Progenitor cell of endocrine pancreas (in vitro differentiated cells): ENCODE results near the gene NOP16. TPM values are rescaled to one million over a fixed set of nuclear protein-coding genes. Genes with fewer than 3 reads are reported as not detected.

Experiments used
- DNase-seq: peaks from one replicate; pipeline ENCODE4 v3.0.0; 2021; ENCODE audit warnings: low spot score; ENCODE audit not compliant: unreplicated experiment
- H3K27ac Mint-ChIP-seq: 2 replicates; pipeline ENCODE4 v1.8.0; 2021; ENCODE audit warnings: mild to moderate bottlenecking, moderate library complexity, mixed read lengths
- H3K27me3 Mint-ChIP-seq: 2 replicates; pipeline ENCODE4 v1.8.0; 2021; ENCODE audit warnings: mixed read lengths
- H3K36me3 Mint-ChIP-seq: 2 replicates; pipeline ENCODE4 v1.8.0; 2022; ENCODE audit warnings: mixed read lengths; ENCODE audit not compliant: insufficient read depth
- H3K4me1 Mint-ChIP-seq: 2 replicates; pipeline ENCODE4 v1.8.0; 2021; ENCODE audit warnings: low read depth, mixed read lengths
- H3K4me3 Mint-ChIP-seq: 2 replicates; pipeline ENCODE4 v1.8.0; 2021; ENCODE audit warnings: low read depth, mild to moderate bottlenecking, moderate library complexity, mixed read lengths
- H3K9me3 Mint-ChIP-seq: 2 replicates; pipeline ENCODE4 v1.8.0; 2021; ENCODE audit warnings: low read depth, mixed read lengths
- CTCF ChIP-seq: fragments of 200-600 bp; sonication (generic); IDR thresholded peaks from one replicate; pipeline ENCODE4 v1.5.0; 2021; ENCODE audit warnings: antibody characterized with exemption, mild to moderate bottlenecking; ENCODE audit not compliant: unreplicated experiment
- total RNA-seq: library from RNA; stranded (reverse); gene quantifications from 2 replicates; pipeline ENCODE4 v1.2.1, GENCODE V29; 2021

NOP16 gene
- total RNA-seq, 1 donor from 2014 or later: 21.9 TPM

GRCh38 chr5:176342766-176343458, 45.5 kb downstream of the NOP16 start:
- Mint-ChIP-seq H3K27me3 (no peaks in the 10 kb centered on the region), H3K9me3 (no peaks in the 10 kb centered on the region), H3K36me3 (peaks cover 18% of the 10 kb centered on the region), H3K4me3 (no peak overlapping the region), H3K4me1 (no peaks in the 10 kb centered on the region), H3K27ac (no peak overlapping the region)
- no peak for DNase-seq
- TF ChIP-seq CTCF: no peak

DNA sequence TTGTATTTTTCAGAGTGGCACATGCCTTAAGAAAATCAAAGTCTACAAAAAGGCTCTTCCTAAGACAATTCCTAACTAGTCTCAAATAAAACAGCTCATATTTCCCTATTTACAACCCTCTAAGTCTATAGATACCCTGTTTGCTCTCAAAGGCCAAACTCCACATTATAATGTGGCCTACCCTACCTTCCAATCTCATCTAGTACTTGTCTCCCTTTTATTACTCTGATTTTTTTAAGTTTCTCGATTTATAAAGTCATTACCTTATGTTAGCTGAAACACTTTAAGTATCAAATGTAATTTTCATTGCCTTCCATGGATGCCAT, 46.3 kb downstream of the NOP16 start:
- Mint-ChIP-seq H3K4me1 (no peaks in the 10 kb centered on the region), H3K27me3 (no peaks in the 10 kb centered on the region), H3K9me3 (no peaks in the 10 kb centered on the region), H3K27ac (no peak overlapping the region), H3K36me3 (peaks cover 19% of the 10 kb centered on the region), H3K4me3 (no peak overlapping the region)
- no peak for TF ChIP-seq CTCF
- DNase-seq: no peak

GRCh38 chr5:176341325-176342157, 46.9 kb downstream of the NOP16 start:
- no peaks in the 10 kb centered on the region for H3K9me3 Mint-ChIP-seq

DNA sequence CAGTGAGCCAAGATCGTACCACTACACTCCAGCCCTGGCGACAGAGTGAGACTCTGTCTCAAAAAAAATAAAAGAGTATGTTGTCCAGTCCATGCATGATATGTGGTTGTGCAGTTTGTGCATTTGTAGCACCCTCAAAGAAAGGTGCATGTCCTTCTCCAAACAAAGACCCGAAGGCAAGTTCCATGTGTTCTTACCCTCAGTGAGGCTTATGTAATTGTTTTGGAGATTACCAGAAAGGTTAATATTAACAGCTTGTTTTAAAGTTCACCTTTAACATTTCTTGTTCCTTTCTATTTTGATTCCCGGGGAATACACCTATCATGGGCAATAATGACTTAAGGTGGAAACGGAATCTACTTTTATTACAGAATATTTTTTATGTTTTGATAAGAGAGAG, 49.1 kb downstream of the NOP16 start:
- H3K9me3 Mint-ChIP-seq: no peaks in the 10 kb centered on the region
- no peak for TF ChIP-seq CTCF
- no peak overlapping the region for H3K27ac Mint-ChIP-seq
- no peak overlapping the region for H3K4me3 Mint-ChIP-seq
- H3K36me3 Mint-ChIP-seq: peaks cover 25% of the 10 kb centered on the region
- DNase-seq: no peak
- no peaks in the 10 kb centered on the region for H3K4me1 Mint-ChIP-seq
- H3K27me3 Mint-ChIP-seq: no peaks in the 10 kb centered on the region

More at GRCh38 chr5:176341325-176342157, 46.9 kb downstream of the NOP16 start:
- no peak overlapping the region for H3K4me3 Mint-ChIP-seq
- H3K4me1 Mint-ChIP-seq: no peaks in the 10 kb centered on the region
- DNase-seq: no peak
- H3K36me3 Mint-ChIP-seq: peaks cover 23% of the 10 kb centered on the region
- H3K27ac Mint-ChIP-seq: no peak overlapping the region
- H3K27me3 Mint-ChIP-seq: no peaks in the 10 kb centered on the region
- TF ChIP-seq CTCF: no peak

GRCh38 chr5:176337913-176338312, 50.5 kb downstream of the NOP16 start:
- DNase-seq: no peak
- no peak overlapping the region for H3K4me3 Mint-ChIP-seq
- H3K27ac Mint-ChIP-seq: no peak overlapping the region
- no peaks in the 10 kb centered on the region for H3K27me3 Mint-ChIP-seq
- H3K9me3 Mint-ChIP-seq: no peaks in the 10 kb centered on the region
- peaks cover 29% of the 10 kb centered on the region for H3K36me3 Mint-ChIP-seq
- H3K4me1 Mint-ChIP-seq: no peaks in the 10 kb centered on the region
- TF ChIP-seq CTCF: no peak
